HAP-1 (cell line): Measurements from ENCODE around the gene ANKRD13D.

Experiments
- DNase-seq, 2 experiments: peaks; one replicate each; pipeline ENCODE4 v3.0.0-alpha.2; 2016 to 2020; ENCODE audit warnings: low spot score in 2 of 2
- H3K27me3 ChIP-seq: fragments of 250-450 bp; sonication (Bioruptor Pico); 2 replicates; pipeline ENCODE4 v1.5.1; 2020; ENCODE audit warnings: low read depth, mild to moderate bottlenecking, moderate library complexity
- H3K36me3 ChIP-seq: fragments of 250-450 bp; sonication (Bioruptor Pico); replicated peaks from 2 replicates; pipeline ENCODE4 v1.5.1; 2020; ENCODE audit warnings: mild to moderate bottlenecking
- H3K4me1 ChIP-seq: fragments of 250-450 bp; sonication (Bioruptor Pico); 2 replicates; pipeline ENCODE4 v1.5.1; 2020; ENCODE audit warnings: mild to moderate bottlenecking
- H3K4me3 ChIP-seq: fragments of 250-450 bp; sonication (Bioruptor Pico); 2 replicates; pipeline ENCODE4 v1.5.1; 2020; ENCODE audit warnings: mild to moderate bottlenecking, moderate library complexity
- H3K9me3 ChIP-seq: fragments of 250-450 bp; sonication (Bioruptor Pico); 2 replicates; pipeline ENCODE4 v1.5.1; 2020; ENCODE audit warnings: mild to moderate bottlenecking, moderate library complexity
- in situ Hi-C: fragments of 300-500 bp; cut with MboI; formaldehyde crosslinking; loops from 3 replicates; pipeline ENCODE4 v1.14.3; 2020; ENCODE audit warnings: low sequenced_read_pairs, inconsistent platforms, mixed read lengths

The ANKRD13D gene

GRCh38 chr11:67265633-67266448, 23.3 kb upstream of the ANKRD13D start:
- peak; percentile 59 to 81 for DNase-seq
- in situ Hi-C loops, result no loop called here

DNA sequence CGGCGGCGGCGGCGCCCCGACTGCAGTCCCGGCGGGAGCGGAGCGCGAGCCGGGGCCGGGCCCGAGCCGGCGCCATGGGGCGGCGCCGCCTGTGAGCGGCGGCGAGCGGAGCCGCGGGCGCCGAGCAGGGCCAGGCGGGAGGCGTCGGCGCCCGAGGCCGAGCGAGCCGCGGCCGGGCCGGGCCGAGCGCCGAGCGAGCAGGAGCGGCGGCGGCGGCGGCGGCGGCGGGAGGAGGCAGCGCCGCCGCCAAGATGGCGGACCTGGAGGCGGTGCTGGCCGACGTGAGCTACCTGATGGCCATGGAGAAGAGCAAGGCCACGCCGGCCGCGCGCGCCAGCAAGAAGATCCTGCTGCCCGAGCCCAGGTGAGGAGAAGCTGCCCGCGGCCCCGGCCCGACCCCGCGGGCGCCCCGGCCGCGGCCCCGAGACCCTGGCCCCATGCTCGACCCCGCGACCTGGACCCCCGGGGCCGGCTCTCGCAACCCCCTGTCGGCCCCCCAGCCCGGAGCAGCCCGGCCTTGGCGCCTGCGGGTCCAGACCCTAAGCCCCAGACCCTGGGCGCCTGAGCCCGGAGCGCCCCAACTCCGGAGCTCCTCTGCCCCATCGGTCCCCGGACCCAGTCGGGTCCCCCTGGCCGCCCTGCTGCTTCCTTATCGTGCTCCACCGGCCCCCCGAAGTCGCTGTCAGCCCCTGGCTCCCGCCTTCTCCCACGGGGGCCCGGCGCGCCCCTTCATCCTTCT, 22.5 kb upstream of the ANKRD13D start, which contains the start of gene GRK2:
GRK2 (plus strand) TSS at position 25 of the 739 bp plus-strand sequence; CDS start at position 252, 227 bp downstream.
- in situ Hi-C loops, result no loop called here
- peaks cover 3% of the 10 kb centered on the region for H3K4me1 ChIP-seq
- H3K36me3 ChIP-seq, result peaks cover 17% of the 10 kb centered on the region
- peak in 1 of 2 experiments; percentile 57 for DNase-seq
- H3K27me3 ChIP-seq, result no peaks in the 10 kb centered on the region
- peak within 1 kb of the TSS; percentile 76 for H3K4me3 ChIP-seq
- no peaks in the 10 kb centered on the region for H3K9me3 ChIP-seq

More at GRCh38 chr11:67265633-67266448, 23.3 kb upstream of the ANKRD13D start:
- Histone ChIP-seq H3K36me3 (peaks cover 17% of the 10 kb centered on the region), H3K4me3 (peak overlapping the region; percentile 8), H3K27me3 (no peaks in the 10 kb centered on the region), H3K9me3 (no peaks in the 10 kb centered on the region), H3K4me1 (peaks cover 3% of the 10 kb centered on the region)

GRCh38 chr11:67267188-67268080, 21.7 kb upstream of the ANKRD13D start:
- no peaks in the 10 kb centered on the region for H3K27me3 ChIP-seq
- H3K9me3 ChIP-seq, result no peaks in the 10 kb centered on the region
- H3K36me3 ChIP-seq, result peaks cover 17% of the 10 kb centered on the region
- H3K4me1 ChIP-seq, result peaks cover 3% of the 10 kb centered on the region
- peak overlapping the region; percentile 76 for H3K4me3 ChIP-seq
- no peak for DNase-seq
- in situ Hi-C loops, result no loop called here

- DNase-seq, result no peak
- Histone ChIP-seq H3K4me3 (peak overlapping the region; percentile 76; the same call in 1 of the 2 replicates), H3K27me3 (no peaks in the 10 kb centered on the region), H3K36me3 (peaks cover 17% of the 10 kb centered on the region), H3K9me3 (no peaks in the 10 kb centered on the region), H3K4me1 (no peaks in the 10 kb centered on the region; the same call in 1 of the 2 replicates)
- in situ Hi-C loops, result no loop called here
Measured at GRCh38 chr11:67268081-67268961, 20.8 kb upstream of the ANKRD13D start.

DNA sequence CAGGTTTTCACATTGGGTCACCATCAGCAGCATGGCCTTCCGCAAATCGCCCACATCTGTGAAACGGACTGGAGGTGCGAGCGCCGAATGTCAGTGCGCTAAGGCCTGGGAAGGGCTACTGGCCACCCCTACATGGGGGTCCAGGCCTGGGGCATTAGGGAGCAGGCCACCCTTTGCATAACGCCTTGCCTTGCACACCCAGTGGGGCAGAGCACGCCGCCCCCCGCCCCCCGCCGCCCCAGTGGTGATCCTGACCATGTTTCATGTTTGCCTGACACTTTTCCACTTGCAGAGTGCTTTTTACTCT, 20.2 kb upstream of the ANKRD13D start:
- Histone ChIP-seq H3K4me3 (no peak overlapping the region), H3K4me1 (no peaks in the 10 kb centered on the region; the same call in 1 of the 2 replicates), H3K9me3 (no peaks in the 10 kb centered on the region), H3K27me3 (no peaks in the 10 kb centered on the region), H3K36me3 (peaks cover 17% of the 10 kb centered on the region)
- no peak for DNase-seq
- in situ Hi-C loops, result no loop called here

GRCh38 chr11:67269401-67270255, 19.5 kb upstream of the ANKRD13D start:
- Histone ChIP-seq H3K36me3 (peaks cover 18% of the 10 kb centered on the region), H3K4me3 (no peak overlapping the region), H3K4me1 (no peaks in the 10 kb centered on the region; the same call in 1 of the 2 replicates), H3K9me3 (no peaks in the 10 kb centered on the region), H3K27me3 (no peaks in the 10 kb centered on the region)
- no peak for DNase-seq
- in situ Hi-C loops, result no loop called here

GRCh38 chr11:67270256-67271204, 18.6 kb upstream of the ANKRD13D start:
- in situ Hi-C loops, result no loop called here
- Histone ChIP-seq H3K36me3 (peaks cover 20% of the 10 kb centered on the region), H3K27me3 (no peaks in the 10 kb centered on the region), H3K4me1 (no peaks in the 10 kb centered on the region; the same call in 1 of the 2 replicates), H3K4me3 (no peak overlapping the region), H3K9me3 (no peaks in the 10 kb centered on the region)
- DNase-seq, result no peak

DNA sequence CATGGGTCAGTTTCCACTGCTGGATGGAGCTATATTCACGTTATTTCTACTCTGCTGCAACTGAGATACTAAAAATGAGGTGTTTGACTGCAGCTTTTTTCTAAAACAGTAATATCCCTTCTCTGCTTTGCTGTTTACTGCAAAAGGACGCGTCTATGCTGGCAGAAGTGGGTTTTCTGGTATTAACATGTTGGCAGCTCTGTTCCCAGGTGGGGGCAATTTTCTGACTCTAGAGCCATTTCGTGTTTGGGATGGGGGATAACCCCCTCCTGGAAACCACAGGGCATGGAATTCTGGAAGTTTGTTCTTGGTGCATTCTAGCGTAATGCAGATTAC, 17.9 kb upstream of the ANKRD13D start:
- Histone ChIP-seq H3K4me3 (no peak overlapping the region), H3K9me3 (no peaks in the 10 kb centered on the region), H3K27me3 (no peaks in the 10 kb centered on the region), H3K36me3 (peaks cover 20% of the 10 kb centered on the region), H3K4me1 (no peaks in the 10 kb centered on the region; the same call in 1 of the 2 replicates)
- in situ Hi-C loops, result no loop called here
- DNase-seq, result no peak

DNA sequence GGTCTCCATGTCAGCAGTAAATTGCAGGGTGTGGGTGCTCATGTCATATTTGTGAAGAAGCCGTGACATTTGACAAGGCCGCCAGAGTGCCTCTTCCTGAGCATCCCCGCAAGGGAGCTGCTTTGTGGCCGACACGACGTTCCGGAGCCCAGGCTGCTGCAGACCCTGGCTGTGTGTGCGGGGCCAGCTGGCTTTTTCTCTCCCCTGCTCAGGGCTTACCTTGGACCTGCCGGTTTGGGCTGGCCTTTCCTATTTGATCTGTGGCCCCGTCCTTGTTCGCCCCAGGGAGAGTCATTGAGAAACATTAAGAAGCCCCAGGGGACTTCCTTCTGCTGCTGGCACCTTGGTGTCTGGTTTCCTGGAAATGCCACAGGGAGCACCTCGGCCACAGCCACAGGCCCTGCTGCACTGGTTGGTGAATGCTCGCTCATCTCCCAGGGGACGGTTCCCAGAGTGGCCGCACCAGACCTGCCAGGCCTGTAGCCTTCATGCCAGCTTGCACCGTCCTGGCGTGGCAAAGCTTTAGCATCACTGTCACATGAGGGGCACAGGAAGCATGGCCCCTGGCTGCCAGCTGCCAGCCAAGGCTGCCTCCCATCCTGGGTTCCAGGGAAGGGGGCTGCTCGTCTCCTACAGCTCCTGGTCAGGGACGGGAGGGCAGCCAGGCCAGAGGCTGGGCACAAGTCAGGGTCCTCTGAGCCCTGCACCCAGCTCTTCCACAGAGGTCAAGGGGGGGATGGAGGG, 17.4 kb upstream of the ANKRD13D start:
- DNase-seq, result no peak
- Histone ChIP-seq H3K27me3 (no peaks in the 10 kb centered on the region), H3K4me3 (no peak overlapping the region), H3K4me1 (no peaks in the 10 kb centered on the region; the same call in 1 of the 2 replicates), H3K9me3 (no peaks in the 10 kb centered on the region), H3K36me3 (peaks cover 20% of the 10 kb centered on the region)
- in situ Hi-C loops, result no loop called here

DNA sequence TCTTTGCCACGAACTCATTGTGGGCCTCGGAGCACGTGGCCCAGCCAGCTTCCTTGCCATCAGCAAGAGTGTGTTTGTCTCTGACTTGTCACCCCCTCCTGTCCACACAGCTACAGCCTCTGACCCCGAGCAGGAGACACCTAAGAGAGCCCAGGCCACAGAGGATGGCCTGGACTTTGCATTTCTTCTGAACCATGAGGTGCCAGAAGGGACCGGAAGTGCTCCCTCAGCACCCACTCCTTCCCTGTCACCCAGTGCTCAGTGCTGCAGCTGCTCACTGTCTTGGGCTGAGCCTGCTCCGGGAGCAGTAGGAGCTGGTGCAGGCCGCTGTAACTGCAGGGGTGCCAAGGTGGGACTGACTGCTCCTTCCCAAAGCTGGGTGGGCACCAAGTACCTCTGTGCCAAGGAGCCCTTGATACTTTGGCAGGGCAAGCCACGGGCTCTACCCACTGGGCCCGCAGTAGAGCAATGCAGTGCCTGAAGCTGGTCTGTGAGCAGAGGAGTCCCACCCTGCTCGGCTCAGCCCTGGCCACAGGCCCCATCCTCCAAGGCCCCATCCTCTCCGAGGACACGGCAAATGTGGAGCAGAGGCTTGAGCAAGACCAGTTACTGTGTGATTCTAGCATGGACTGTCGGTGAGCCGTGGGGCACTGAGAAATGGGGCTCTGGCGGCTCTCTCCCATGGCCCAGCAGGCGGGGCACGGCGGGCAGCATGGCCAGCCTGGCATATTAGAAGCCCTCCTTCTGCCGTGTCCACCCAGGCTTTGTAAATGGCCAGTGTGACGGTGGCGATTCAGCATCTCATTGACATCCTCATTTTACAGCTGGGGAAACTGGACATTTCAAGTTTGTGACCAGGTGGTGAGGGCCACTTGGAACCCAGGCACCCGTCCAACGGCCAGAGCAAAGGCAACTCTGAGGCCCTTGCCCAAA, 16.5 kb upstream of the ANKRD13D start:
- Histone ChIP-seq H3K27me3 (no peaks in the 10 kb centered on the region), H3K4me1 (no peaks in the 10 kb centered on the region; the same call in 1 of the 2 replicates), H3K36me3 (peaks cover 20% of the 10 kb centered on the region), H3K4me3 (no peak overlapping the region), H3K9me3 (no peaks in the 10 kb centered on the region)
- in situ Hi-C loops, result no loop called here
- no peak for DNase-seq
